IgD-negative memory B cell (primary cell): Measurements from ENCODE around the gene PDZD2. TPM values are rescaled to one million over a fixed set of nuclear protein-coding genes. Genes with fewer than 3 reads are reported as not detected.
"Not testable (repeated sequence)": the region's sequence is repeated elsewhere in the genome, so short reads cannot be mapped to it uniquely, and the experiment has no call there.

Experiments
- H3K27ac Mint-ChIP-seq, 3 donors: one replicate each; pipeline ENCODE4 v1.8.0; 2020 to 2022; ENCODE audit warnings: mild to moderate bottlenecking in 3 of 3, mixed read lengths in 3 of 3, moderate library complexity in 1 of 3
- H3K27me3 Mint-ChIP-seq: one replicate; pipeline ENCODE4 v1.8.0; 2021; ENCODE audit warnings: mixed read lengths
- H3K36me3 Mint-ChIP-seq: one replicate; pipeline ENCODE4 v1.8.0; 2020; ENCODE audit warnings: mild to moderate bottlenecking, mixed read lengths
- H3K4me1 Mint-ChIP-seq, 3 donors: one replicate each; pipeline ENCODE4 v1.8.0; 2020 to 2022; ENCODE audit warnings: mixed read lengths in 3 of 3, mild to moderate bottlenecking in 1 of 3
- H3K4me3 Mint-ChIP-seq, 4 donors: one replicate each; pipeline ENCODE4 v1.8.0; 2020 to 2022; ENCODE audit warnings: mild to moderate bottlenecking in 4 of 4, mixed read lengths in 4 of 4, moderate library complexity in 3 of 4
- H3K9me3 Mint-ChIP-seq, 3 donors: one replicate each; pipeline ENCODE4 v1.8.0; 2020 to 2021; ENCODE audit warnings: mixed read lengths in 3 of 3, mild to moderate bottlenecking in 1 of 3
- polyA plus RNA-seq: library from polyadenylated mRNA; unstranded; fragments of 300-500 nt; fragmentation: Illumina TruSeq; gene quantifications from one replicate; pipeline ENCODE4 v1.2.3, GENCODE V29; 2021

PDZD2 gene
- polyA plus RNA-seq, 1 donor from 2014 or later = 0.16 TPM

- no peak overlapping the region for H3K4me3 Mint-ChIP-seq
- H3K36me3 Mint-ChIP-seq = no peaks in the 10 kb centered on the region
- peaks cover 0 to under 1% (median 0%) of the 10 kb centered on the region in 3 donors for H3K4me1 Mint-ChIP-seq
- H3K27me3 Mint-ChIP-seq = peaks cover 1% of the 10 kb centered on the region
- H3K27ac Mint-ChIP-seq = no peak overlapping the region
- no peaks in the 10 kb centered on the region for H3K9me3 Mint-ChIP-seq
Observed at GRCh38 chr5:31726952-31727351, 88.0 kb downstream of the PDZD2 start.

DNA sequence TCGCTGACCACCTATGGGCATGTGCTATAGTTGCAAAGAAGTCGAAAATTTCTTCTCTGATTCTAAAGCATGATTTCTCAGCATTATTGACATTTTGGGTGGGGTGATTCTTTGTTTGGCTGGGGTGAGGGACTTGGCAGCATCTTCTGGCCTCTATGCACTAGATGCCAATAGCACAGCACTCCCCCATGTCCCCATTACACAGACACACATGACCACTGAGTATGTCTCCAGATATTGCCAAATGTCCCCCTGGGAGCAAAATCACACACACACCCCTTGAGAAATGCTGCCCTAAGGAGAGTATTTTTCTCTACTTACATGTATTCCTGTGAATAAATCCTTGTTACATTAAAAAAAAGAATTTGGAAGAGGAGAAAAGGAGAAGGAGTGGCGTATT is 89.1 kb downstream of the PDZD2 start:
- no peak overlapping the region for H3K27ac Mint-ChIP-seq
- no peaks in the 10 kb centered on the region for H3K4me1 Mint-ChIP-seq
- H3K9me3 Mint-ChIP-seq = no peaks in the 10 kb centered on the region
- H3K36me3 Mint-ChIP-seq = no peaks in the 10 kb centered on the region
- H3K27me3 Mint-ChIP-seq = no peaks in the 10 kb centered on the region
- H3K4me3 Mint-ChIP-seq = no peak overlapping the region

GRCh38 chr5:31728806-31729205 is 89.9 kb downstream of the PDZD2 start:
- H3K27me3 Mint-ChIP-seq, H3K4me1 Mint-ChIP-seq, H3K27ac Mint-ChIP-seq, H3K9me3 Mint-ChIP-seq, H3K36me3 Mint-ChIP-seq, H3K4me3 Mint-ChIP-seq: not testable (repeated sequence)

- Mint-ChIP-seq H3K9me3 (no peaks in the 10 kb centered on the region), H3K27me3 (no peaks in the 10 kb centered on the region), H3K4me3 (no peak overlapping the region), H3K4me1 (no peaks in the 10 kb centered on the region), H3K36me3 (no peaks in the 10 kb centered on the region), H3K27ac (no peak overlapping the region)
Observed at GRCh38 chr5:31730139-31730538, 91.2 kb downstream of the PDZD2 start.

DNA sequence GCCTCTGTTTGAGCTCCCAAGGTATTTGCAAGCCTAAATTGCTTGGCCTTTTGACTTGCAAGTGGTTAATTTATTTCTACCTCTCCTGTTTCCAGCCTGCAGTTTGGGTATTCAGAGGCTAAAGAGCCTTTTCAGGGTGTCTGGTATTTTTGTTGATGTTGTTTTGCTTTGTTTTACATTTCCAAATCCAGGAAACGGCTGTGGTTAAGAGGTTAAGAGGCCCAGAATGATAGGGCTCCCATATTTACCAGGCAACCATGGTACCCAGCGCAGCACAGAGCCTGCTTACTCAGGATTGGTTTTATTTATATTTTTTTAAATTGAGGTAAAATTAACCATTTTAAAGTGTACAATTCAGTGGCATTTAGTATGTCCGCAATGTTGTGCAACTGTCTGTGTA is 92.1 kb downstream of the PDZD2 start:
- H3K36me3 Mint-ChIP-seq = no peaks in the 10 kb centered on the region
- no peaks in the 10 kb centered on the region for H3K9me3 Mint-ChIP-seq
- H3K4me1 Mint-ChIP-seq = no peaks in the 10 kb centered on the region
- H3K4me3 Mint-ChIP-seq = no peak overlapping the region
- H3K27ac Mint-ChIP-seq = no peak overlapping the region
- H3K27me3 Mint-ChIP-seq = no peaks in the 10 kb centered on the region

DNA sequence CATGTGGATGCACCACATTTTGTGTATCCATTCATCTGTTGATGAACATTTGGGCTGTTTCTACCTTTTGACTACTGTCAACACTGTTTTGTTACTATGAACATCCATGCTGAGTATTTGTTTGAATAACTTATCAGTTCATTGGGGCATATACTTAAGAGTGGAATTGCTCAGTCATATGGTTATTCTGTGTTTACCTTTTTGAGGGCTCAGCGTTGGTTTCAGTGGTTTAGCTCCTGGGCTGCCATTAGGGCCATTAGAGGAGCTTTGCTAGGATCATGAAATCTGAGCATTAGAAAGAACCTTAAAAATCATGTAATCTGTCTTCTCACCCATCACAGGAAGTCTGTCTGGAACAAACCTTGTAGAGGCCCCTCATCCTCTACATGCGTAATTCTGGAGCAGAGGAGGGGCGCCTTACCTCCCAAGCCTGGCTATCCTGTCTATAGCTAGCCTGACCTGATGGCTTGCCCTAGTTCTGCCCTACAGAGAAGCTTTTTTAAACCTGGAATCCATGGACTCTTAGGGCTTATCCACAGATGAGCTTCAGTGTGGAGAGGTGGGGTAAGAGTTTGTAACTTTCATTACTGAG is 92.9 kb downstream of the PDZD2 start:
- no peaks in the 10 kb centered on the region for H3K9me3 Mint-ChIP-seq
- no peaks in the 10 kb centered on the region for H3K36me3 Mint-ChIP-seq
- H3K27ac Mint-ChIP-seq = no peak overlapping the region
- H3K27me3 Mint-ChIP-seq = no peaks in the 10 kb centered on the region
- no peaks in the 10 kb centered on the region for H3K4me1 Mint-ChIP-seq
- no peak overlapping the region for H3K4me3 Mint-ChIP-seq

DNA sequence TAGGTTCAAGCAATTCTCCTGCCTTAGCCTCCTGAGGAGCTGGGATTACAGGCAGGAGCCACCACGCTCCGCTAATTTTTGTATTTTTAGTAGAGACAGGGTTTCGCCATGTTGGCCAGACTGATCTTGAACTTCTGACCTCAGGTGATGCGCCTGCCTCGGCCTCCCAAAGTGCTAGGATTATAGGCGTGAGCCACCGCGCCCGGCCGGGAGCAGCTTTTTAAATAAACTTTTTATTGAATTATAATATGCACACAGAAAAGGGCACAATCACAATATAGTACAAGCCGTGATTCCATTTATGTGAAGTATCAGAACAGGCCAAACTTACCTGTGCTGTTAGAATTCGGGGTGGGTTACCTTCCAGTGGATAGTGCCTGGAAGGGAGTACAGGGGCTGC is 93.9 kb downstream of the PDZD2 start:
- H3K4me3 Mint-ChIP-seq, H3K27ac Mint-ChIP-seq, H3K9me3 Mint-ChIP-seq, H3K4me1 Mint-ChIP-seq, H3K36me3 Mint-ChIP-seq, H3K27me3 Mint-ChIP-seq: not testable (repeated sequence)

- Mint-ChIP-seq H3K27ac (no peak overlapping the region), H3K27me3 (no peaks in the 10 kb centered on the region), H3K4me1 (no peaks in the 10 kb centered on the region), H3K36me3 (no peaks in the 10 kb centered on the region), H3K9me3 (no peaks in the 10 kb centered on the region), H3K4me3 (no peak overlapping the region)
Observed at GRCh38 chr5:31733371-31733770, 94.4 kb downstream of the PDZD2 start.

- Mint-ChIP-seq H3K4me3 (no peak overlapping the region), H3K27ac (no peak overlapping the region), H3K27me3 (no peaks in the 10 kb centered on the region), H3K9me3 (peaks cover 1 to 4% (median 3%) of the 10 kb centered on the region in 3 donors), H3K4me1 (no peaks in the 10 kb centered on the region), H3K36me3 (no peaks in the 10 kb centered on the region)
Observed at GRCh38 chr5:31736127-31736526, 97.2 kb downstream of the PDZD2 start.

DNA sequence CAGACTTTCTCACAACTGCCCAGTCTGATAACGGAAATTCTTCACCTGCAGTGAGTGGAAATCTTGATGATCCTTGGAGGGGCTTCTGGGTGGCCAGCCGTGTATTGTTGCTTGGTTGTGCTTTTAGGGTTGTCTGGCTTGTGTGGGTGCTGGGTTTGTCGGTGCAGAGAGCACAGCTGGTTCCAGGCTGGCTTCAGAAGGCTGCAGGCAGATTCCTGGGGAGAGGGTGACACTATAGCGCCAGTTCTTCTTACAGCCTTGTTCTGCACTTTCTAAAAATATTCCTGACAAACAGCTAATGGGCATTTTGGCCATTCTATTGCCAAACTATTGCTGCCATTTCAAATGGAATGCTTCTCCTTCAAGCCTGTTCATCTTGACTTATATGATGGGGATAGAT is 99.3 kb downstream of the PDZD2 start:
- Mint-ChIP-seq H3K9me3 (peaks cover 1 to 4% (median 3%) of the 10 kb centered on the region in 3 donors), H3K36me3 (no peaks in the 10 kb centered on the region), H3K4me1 (no peaks in the 10 kb centered on the region), H3K4me3 (no peak overlapping the region), H3K27ac (no peak overlapping the region), H3K27me3 (no peaks in the 10 kb centered on the region)

GRCh38 chr5:31741496-31741895 is 102.6 kb downstream of the PDZD2 start:
- no peaks in the 10 kb centered on the region for H3K36me3 Mint-ChIP-seq
- no peak overlapping the region for H3K4me3 Mint-ChIP-seq
- no peak overlapping the region for H3K27ac Mint-ChIP-seq
- H3K4me1 Mint-ChIP-seq = no peaks in the 10 kb centered on the region
- peaks cover 1 to 8% (median 3%) of the 10 kb centered on the region in 3 donors for H3K9me3 Mint-ChIP-seq
- no peaks in the 10 kb centered on the region for H3K27me3 Mint-ChIP-seq

DNA sequence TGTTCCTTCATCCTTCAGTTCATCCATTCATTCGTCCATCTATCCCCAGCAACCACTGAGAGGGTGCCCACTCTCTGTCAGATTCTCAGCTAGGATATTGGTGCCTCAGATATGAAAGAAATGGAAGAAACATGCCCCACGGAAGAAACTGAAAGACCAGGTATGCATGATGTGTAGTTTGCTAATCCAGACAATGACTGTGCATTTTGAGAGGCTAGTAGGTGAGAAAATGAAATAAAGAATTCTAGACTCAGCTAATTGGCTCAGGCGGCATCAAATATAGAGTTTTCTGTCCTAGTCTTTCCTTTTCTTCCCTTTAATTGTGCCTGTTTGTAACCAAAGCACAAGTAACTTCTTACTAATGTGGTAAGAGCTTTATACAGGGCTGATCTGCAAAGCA is 104.7 kb downstream of the PDZD2 start:
- Mint-ChIP-seq H3K27ac (no peak overlapping the region), H3K4me1 (no peaks in the 10 kb centered on the region), H3K27me3 (peaks cover 2% of the 10 kb centered on the region), H3K9me3 (peaks cover 1 to 8% (median 3%) of the 10 kb centered on the region in 3 donors), H3K4me3 (no peak overlapping the region), H3K36me3 (no peaks in the 10 kb centered on the region)

- Mint-ChIP-seq H3K4me3 (no peak overlapping the region), H3K27ac (no peak overlapping the region), H3K9me3 (peaks cover 0 to 4% (median 0%) of the 10 kb centered on the region in 3 donors), H3K36me3 (no peaks in the 10 kb centered on the region), H3K27me3 (peaks cover 3% of the 10 kb centered on the region), H3K4me1 (no peaks in the 10 kb centered on the region)
Observed at GRCh38 chr5:31748458-31749172, 109.7 kb downstream of the PDZD2 start.

GRCh38 chr5:31750215-31750614 is 111.3 kb downstream of the PDZD2 start:
- H3K36me3 Mint-ChIP-seq = no peaks in the 10 kb centered on the region
- no peak overlapping the region for H3K4me3 Mint-ChIP-seq
- no peaks in the 10 kb centered on the region for H3K4me1 Mint-ChIP-seq
- peaks cover 0 to 4% (median 0%) of the 10 kb centered on the region in 3 donors for H3K9me3 Mint-ChIP-seq
- no peak overlapping the region for H3K27ac Mint-ChIP-seq
- peaks cover 3% of the 10 kb centered on the region for H3K27me3 Mint-ChIP-seq

DNA sequence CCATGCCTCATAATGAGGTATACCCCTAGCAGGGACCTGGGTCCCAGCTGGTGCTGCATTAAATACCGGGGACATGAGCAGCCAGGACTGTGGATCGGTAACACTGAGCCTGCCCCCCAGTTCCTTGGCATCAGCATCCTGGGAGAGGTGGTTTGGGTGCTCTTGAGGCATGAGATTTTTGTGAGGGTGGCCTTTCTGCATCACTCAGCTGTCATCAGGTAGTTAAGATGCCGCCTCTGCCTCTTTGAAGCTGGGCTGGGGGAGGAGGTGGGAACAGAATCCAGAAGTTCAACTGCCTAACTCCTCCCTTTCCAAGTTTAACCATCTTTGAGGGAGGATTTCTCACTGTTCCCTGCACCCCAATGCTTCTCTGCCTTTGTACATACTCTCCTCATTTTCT is 112.7 kb downstream of the PDZD2 start:
- H3K27me3 Mint-ChIP-seq = peaks cover 3% of the 10 kb centered on the region
- H3K4me3 Mint-ChIP-seq = no peak overlapping the region
- H3K4me1 Mint-ChIP-seq = no peaks in the 10 kb centered on the region
- H3K9me3 Mint-ChIP-seq = no peaks in the 10 kb centered on the region
- no peaks in the 10 kb centered on the region for H3K36me3 Mint-ChIP-seq
- H3K27ac Mint-ChIP-seq = peak overlapping the region in 1 of 3 donors; percentile 0

- Mint-ChIP-seq H3K27me3 (peaks cover 3% of the 10 kb centered on the region), H3K27ac (no peak overlapping the region), H3K36me3 (no peaks in the 10 kb centered on the region), H3K9me3 (no peaks in the 10 kb centered on the region), H3K4me3 (no peak overlapping the region), H3K4me1 (no peaks in the 10 kb centered on the region)
Observed at GRCh38 chr5:31753700-31754357, 114.9 kb downstream of the PDZD2 start.
